GM18520 (cell line): ENCODE data around the gene LENG1.
A peak's percentile ranks its signal among the peaks of the same experiment; 100 is the strongest.

Experiments
- ATAC-seq: cut with Tn5 transposase; IDR thresholded peaks from one replicate; pipeline ENCODE4 v1.9.1; 2021; ENCODE audit not compliant: unreplicated experiment

Gene LENG1

DNA sequence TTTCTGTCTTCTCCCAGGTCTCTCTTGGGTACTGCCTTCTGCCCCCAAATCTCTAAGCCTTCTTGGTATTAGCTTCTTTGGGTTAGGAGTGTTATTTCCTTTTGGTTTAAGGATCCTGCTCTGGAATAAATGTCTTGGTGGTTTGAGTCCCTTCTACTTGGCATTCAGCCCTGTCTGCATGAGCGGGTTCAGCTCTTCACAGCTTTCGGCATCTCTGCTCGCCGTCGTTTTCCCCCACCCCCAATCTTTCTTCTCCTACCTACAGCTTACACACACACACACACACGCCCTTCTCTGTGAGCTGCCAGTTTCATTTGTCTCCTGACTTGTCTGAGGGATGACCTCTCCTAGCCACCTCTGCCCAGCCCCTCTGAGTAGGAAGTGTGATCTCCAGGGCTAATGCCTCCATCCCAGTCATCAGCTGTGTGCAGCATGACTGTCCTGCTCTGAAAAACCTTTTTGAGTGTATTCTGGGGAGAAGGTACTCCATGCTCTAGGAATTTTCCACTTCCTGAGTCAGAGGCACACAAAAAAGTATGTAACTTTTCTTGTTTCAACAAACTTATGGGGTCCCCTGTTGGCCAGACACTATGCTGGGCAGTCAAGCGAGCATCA, 17.2 kb downstream of the LENG1 start:
- ATAC-seq, result no peak

DNA sequence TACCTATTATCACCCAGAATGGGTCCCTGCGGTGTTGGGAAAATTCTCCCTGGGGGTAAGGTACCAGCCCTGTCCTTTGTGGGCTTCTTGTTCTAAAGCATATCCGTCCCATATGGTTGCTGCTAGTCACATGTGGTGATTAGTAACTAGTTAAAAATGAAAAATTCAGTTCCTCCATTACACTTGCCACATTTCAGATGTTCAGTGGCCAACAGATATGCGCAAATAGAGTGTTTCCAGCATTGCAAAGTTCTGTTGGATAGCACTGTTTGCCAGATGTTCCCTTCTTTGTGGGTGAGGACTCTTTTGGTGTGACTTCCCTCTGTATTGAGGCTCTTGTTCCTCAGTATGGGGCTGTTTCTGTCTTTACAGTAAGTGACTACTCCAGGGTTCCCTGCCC, 18.2 kb downstream of the LENG1 start:
- ATAC-seq, result no peak

DNA sequence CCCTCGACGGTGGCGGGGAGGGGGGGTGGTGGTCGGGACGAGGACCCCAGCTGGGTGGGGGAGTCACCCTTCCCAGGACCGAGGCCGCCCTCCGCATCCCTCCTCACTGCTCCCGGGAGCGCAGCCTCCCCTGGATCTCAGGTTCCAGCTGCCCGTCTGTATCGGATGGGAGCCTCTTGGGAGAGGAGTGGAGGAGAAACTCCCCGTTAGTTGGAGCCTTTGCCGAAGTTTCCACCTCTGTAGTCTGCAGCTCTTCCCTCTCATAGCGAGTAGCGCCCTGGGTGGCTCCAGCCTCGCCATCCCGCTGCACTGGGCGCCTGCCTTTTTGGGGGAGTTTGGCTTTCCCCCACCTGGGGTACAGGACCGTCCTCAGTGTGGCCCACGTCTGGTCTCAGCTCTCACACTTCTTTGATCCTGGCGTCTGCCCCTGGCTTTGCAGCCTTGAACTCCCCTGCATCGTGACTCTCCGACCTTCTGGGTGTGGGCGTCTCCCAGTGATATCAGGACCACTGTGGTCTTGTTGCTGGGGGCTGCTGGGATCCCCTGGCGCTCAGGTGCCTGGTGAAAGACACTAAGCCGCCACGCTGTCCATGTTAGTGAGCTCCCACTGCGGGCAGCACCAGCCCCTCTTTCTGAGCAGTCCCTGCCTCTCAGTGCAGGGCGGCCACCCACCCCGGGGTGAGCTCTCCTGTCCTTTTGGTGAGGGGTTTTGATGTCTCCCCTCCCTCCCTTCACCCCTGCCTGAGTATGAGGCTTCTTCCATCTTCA, 20.8 kb downstream of the LENG1 start:
- no peak for ATAC-seq

DNA sequence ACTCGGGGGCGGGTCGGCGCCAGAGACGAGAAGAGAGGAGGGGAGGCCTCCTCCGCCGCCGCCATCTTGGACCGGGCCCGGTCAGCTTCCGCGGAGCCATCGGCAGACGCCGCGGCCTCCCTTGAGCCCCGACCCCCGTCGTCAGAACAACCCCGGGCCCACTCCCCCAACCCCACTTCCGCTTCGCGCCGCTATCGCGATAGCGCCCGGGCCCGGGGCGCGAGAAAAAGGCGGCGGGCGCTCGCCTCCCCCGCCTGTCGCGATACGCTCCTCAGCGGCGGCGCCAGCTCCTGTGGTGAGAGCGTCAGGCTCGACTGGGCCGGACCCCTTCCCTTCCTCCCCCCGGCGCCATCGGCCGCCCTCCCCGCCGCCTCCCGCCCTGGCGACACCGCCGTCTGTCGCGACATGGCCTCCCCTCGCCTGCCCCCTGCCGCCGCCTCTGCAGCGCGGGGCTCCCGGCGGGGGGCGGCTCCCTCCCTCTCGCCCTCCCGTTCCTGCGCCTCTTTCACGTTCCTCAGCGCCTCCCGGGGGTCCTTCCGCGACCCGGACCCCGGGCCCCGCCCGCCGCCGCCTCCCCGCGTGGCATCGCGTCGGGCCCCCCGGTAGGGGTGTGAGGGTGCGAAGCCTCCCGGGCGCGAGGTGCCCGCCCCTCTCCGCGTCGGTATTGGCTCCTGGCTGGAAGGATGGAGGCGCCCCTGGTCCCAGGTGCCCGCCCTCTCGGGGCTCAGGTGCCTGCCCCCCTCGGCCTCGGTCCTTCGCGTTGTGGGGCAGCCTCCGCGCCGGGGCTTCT, 21.6 kb downstream of the LENG1 start, which contains the start of gene CNOT3:
Gene CNOT3 (plus strand): TSS at position 64 of the 790 bp plus-strand sequence. CDS start 5,217 bp downstream, outside the sequence.
- ATAC-seq, result no peak

DNA sequence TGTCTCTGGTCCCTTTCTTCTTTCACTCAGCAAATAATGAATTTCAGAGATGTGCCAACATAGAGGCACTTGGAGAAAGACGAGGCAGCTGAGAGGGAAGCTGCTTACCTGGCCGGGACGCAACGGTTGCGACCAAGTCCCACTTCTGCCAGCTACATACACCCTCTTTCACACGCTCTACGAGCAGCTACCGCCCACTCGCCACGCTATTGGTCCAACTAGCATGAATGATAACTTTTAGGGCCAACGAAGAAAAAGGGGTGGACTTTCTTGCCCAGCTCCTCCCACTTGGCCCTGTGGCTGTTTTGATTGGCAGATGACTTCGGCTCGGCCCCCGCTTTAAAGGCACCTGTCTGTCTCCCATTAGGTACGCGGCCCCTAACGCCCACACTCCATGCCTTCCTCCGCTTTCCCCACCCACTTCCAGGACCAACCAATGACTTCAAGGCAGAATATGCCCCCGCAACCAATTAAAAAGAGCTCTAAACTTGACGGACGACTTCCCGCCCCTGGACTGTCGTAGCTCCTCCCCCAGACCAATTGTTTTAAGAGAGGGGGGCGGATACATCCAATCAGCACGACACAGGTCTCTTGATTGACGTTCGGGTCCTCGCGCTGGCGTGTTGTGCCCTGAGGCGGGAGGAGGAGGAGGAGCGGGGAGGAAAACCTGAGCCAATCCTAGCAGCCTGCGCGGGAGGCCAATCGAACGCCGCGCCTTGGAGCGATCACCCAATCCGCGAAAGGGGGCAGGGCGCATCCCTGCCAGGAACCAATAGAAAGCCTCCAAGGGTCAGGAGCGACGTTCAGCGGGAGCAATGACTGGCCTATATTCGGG, 22.4 kb downstream of the LENG1 start:
- ATAC-seq, result peak; percentile 74

DNA sequence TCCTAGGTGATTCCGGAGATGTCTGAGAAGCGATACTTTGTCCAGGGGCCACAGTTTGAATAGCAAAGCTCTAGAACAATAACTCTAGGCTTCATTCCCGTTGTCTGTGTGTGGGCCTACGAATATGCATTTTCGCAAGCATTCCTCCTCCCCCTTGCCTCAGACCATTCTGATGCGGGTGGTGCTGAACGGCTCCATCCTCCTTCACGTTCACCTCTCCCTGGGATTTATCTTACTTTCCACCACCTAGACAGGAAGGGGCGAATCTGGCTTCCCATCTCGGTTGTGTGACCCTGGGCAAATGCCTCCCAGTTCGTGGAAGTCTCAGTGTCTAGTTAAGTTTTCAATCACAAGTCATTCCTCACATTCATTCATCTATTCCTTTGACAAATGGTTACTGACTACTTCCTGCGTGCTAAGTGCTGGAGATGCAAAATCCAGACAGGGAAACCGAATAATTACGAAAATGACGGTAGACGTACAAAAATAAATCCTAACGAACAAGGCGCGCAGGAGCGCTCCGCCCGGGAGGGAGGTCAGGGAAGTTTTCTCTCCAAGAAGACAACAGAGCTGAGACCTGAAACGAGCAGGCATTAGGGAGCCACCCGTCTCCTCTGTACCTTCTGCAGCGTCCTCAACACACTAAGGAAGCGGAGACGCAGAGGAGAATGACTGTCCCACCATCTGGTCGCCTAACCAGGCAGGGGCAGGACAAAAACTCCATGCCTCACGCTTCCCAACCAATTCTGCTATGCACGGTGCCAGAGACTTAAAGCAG, 23.2 kb downstream of the LENG1 start:
- no peak for ATAC-seq

DNA sequence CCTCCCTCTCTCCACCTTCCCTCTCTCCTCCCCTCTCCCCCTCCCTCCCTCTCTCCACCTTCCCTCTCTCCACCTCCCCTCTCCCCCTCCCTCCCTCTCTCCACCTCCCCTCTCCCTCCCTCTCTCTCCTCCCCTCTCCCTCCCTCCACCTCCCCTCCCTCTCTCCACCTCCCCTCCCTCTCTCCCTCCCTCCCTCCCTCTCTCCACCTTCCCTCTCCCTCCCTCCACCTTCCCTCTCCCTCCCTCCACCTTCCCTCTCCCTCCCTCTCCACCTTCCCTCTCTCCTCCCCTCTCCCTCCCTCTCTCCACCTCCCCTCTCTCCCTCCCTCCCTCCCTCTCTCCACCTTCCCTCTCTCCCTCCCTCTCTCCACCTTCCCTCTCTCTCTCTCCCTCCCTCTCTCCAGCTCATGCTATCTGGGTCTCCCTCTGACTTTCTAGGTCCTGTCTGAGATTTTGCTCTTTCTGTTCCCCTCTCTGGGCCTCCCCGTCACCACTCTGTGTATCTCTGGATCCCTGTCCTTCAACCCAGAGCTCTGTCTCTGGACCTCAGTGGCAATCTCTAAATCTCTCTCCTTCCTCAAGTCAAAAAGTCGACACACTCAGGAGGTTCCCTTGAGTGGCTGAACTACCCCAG, 25.4 kb downstream of the LENG1 start:
- no peak for ATAC-seq

DNA sequence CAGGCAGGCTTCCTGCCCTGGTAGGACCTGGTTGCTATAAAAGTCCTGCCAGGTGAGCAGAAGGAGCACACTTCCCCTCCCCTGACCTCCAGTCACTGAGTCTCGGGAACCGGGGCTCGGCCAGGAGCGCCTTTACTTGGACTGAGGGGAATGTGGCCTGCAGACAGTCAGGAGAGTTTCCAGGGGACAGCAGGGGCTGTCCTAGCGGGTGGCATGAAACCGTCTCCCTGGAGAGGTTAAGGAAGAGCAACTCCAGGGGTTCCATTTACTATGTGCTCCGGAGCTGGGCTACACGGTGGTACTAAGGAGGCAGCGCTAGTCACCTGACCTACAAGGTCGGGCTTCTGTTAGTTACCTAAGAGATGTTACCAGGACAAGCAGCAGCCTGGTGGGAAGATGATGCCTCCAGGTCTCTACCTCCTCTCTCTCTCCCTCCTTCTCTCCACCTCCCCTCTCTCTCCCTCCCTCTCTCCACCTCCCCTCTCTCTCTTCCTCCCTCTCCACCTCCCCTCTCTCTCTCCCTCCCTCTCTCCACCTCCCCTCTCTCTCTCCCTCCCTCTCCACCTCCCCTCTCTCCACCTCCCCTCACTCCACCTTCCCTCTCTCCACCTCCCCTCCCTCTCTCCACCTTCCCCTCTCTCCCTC, 26.1 kb downstream of the LENG1 start:
- no peak for ATAC-seq

DNA sequence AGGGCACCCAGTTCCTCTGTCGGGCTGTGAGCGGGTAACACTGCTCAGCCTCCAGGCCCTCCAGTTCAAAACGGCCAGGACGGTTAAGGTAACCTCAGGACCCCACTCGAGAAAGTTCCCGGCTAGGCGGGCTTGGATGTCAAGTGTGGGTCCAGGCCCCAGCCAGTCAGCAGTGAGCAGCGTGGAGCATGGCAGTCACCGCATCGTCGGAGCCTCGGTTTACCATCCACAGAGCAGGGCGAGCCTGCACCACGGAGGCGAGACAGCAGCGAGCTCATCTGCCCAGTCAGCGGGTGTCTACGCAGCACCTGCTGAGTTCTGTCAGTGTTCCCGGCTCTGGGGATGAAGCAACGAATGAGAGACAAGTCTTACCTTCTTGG, 29.9 kb downstream of the LENG1 start:
- ATAC-seq, result no peak

DNA sequence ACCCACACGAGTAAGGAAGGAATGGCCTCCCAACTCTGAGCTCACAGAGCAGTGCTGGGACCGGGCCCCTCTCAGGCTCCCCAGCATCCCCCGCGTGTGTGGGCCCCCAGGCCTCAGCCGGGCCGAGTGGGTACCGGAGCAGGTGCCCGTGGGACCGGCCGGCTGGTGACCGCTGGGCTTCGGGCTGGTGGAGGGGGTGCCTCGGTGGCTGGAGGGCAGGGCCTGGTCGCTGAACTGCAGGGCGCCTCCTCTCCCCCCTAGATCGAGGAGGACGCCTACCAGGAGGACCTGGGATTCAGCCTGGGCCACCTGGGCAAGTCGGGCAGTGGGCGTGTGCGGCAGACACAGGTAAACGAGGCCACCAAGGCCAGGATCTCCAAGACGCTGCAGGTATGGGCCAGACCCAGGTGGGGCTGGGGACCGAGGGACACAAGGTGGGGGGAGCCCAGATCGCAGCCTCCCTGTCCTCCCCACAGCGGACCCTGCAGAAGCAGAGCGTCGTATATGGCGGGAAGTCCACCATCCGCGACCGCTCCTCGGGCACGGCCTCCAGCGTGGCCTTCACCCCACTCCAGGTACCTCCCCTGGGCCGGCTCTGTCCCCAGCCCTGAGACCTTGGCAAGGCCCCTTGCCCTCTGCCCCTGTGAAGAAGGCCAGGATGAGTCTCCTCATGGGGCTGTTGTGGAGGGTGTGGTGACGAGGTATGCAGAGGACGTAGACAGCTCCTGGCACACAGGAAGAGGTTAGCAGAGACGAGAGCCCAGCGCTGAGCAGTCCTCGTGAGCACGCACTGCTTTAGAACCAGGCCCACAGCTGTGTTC, 30.5 kb downstream of the LENG1 start:
- ATAC-seq, result no peak

DNA sequence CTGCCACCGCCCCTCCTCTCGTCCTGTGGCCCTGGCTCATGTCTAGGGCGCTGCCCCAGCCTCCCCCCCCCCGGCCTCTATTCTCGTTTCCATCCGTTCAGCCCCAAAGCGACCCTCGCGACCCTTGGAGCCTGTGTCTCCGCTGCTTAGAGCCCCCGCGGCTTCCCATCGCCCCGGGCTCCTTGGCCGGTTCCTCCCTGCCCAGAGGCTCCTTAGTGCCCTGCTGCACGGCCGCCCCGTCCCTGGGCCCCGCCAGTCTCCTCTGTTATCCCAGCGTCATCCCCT, 31.1 kb downstream of the LENG1 start:
- no peak for ATAC-seq

DNA sequence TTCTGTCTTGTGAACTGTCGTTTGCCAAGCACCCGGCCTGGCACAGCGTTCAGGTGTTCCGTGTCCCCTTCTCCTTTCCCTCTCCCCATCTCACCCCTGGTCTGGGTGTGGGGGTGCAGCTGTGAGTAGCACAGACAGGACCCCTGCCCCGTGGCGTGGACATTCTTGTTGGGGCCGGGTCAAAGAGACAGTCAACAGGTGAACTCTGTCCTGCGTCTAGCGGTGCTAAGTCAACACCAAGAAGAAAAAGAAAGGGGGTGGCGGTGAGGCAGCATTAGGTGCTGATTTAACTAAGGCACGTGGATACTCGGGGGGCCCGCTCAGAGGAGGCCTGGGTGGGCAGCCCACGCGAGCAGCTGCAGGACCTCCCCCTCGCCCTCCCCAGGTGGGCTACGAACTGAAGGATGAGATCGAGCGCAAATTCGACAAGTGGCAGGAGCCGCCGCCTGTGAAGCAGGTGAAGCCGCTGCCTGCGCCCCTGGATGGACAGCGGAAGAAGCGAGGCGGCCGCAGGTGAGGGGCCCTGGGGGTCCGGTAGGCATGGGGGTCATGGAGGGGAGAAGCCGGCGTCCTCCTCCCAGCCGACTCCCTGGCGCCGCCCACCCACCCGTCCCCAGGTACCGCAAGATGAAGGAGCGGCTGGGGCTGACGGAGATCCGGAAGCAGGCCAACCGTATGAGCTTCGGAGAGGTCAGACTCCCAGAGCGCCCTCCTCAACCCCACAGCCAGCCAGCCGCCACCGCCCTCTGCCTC, 31.7 kb downstream of the LENG1 start:
- no peak for ATAC-seq

DNA sequence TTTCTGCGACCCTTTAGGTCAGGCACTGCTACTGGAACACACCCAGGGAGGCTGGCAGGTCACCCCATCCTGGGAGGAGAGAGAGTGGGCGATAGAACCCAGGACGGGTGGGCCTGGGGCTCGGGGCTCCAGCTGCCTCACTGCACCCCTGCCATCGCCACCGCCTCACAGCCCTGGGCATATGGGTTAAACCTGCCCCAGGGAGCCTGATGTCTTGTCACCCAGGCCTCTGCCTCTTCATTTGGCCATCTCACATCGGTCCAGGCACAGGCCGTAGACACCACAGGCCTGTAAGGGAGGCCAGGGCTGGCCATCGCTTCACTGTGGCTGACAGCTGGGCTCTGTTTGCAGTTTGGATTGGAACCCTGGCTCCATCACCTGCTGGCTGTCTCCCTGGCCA, 33.8 kb downstream of the LENG1 start:
- ATAC-seq, result no peak

DNA sequence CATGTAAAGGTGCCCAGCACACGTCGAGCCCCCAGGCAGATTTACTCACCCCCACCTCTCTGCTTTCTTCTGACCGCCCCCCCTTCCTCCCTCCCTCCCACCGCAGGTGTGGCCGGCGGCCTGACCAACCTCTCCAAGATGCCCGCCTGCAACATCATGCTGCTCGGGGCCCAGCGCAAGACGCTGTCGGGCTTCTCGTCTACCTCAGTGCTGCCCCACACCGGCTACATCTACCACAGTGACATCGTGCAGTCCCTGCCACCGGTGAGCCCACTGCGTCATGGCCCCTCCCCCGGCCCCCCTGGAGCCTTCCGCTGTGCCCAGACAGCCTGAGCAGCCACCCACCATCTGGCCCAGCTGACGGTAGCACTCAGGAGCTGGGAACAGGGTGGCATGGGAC, 35.1 kb downstream of the LENG1 start:
- ATAC-seq, result no peak

DNA sequence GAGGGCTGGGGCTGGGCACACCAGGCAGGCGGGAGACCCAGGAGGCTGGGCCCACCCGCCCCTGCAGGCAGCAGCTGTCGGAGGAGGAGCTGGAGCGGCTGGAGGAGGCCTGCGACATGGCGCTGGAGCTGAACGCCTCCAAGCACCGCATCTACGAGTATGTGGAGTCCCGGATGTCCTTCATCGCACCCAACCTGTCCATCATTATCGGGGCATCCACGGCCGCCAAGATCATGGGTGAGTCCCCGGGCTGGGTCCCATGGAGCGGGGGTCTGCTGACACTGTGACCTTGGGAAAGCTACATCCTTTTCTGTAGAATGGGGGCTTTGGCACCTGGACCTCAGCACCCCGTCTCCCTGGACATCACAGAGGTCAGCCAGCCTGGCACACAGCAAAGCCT, 35.8 kb downstream of the LENG1 start:
- no peak for ATAC-seq

DNA sequence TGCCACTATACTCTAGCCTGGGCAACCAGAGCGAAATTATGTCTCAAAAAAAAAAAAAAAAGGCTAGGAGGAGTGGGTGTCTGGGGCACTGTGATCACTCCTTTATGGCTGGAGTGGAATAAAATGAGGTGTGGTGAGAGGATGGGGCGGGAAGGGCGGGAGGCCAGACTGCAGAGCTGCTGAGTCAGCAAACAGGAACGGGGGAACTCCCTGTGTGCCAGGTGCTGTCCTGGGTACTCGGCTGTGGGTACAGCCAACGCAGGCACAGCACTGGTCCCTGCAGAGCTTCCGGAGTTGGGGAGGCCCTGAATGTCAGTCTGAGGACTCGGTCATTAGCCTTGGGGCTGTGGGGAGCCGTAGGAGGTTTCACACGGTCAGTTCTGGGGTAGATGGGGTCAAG, 38.3 kb downstream of the LENG1 start:
- no peak for ATAC-seq

DNA sequence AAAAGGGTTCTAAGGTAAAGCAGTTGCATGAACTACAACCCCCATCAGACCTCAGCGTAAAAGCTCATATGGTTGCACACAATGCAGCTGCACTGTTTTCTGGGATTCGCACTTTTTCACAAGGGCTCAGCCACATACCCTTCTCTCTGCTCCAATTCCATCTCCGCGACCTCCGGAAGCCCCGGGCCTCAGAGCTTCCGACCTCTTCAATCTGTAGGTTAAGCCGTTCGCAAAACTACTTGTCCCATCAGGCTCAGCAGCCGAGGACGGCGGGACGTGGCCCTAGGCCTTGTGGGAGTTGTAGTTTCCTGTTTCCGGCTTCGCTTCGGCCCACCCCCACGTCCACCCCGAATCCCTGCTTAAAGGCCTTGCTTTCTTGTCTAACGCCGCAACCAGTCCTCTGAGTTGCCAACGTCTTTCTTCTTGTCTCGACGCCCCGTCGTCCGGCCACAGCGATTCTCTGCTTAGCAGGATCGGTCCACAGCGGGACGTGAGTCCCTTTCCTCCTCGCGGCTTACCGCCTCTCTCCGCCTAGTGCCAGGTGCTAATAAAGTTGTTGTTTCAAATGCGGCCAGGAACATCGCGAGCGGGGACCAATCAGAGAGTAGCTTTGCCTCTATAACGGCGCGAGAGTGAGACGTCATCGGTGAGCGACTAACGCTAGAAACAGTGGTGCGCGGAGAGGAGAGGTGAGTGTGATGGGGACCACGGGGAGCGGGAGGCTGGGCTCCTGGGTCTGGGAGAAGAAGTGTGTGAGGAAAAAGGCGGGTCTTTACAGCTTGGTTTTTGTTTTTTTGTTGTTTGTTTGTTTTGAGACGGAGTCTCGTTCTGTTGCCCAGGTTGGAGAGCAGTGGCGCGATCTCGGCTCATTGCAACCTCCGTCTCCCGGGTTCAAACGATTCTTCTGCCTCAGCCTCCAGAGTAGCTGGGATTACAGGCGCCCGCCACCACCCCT, 44.1 kb downstream of the LENG1 start, which contains the start of the genes PRPF31 and TFPT:
Gene PRPF31 (plus strand): TSS at position 646 of the 955 bp plus-strand sequence. CDS start 2,525 bp downstream, outside the sequence.
Gene TFPT (minus strand): TSS at position 549 of the 955 bp plus-strand sequence. CDS start 388 bp downstream, at position 161.
- peak; percentile 83 for ATAC-seq
